HepG2 (cell line): ENCODE results near the gene TIMM17B. TPM values are rescaled to one million over a fixed set of nuclear protein-coding genes. Genes with fewer than 3 reads are reported as not detected.

Source experiments
- ATAC-seq: fragments of 200-7000 bp; cut with Tn5 transposase; 3 replicates; pipeline ENCODE4 v1.9.1; 2020; ENCODE audit warnings: mild to moderate bottlenecking, moderate library complexity
- BruUV-seq: library from RNA; stranded (reverse); fragments of 400-500 nt; replicated peaks from 2 replicates; lab custom pipeline; 2021; lab: Mats Ljungman, UMichigan
- CTCF ChIA-PET: fragments of 300-600 bp; formaldehyde crosslinking; extraction: SDS; loops from one replicate; lab custom pipeline; 2021; ENCODE audit warnings: low total read pairs, inconsistent platforms, low intra/inter-chr PET ratio; lab: Yijun Ruan, JAX
- POLR2A ChIA-PET: fragments of 350-600 bp; sonication (Branson Sonifier 250); formaldehyde crosslinking; loops from one replicate; lab custom pipeline; 2020; ENCODE audit warnings: antibody characterized with exemption, inconsistent platforms; lab: Yijun Ruan, JAX
- DNase-seq: peaks from one replicate; pipeline ENCODE4 v3.0.0-alpha.2; 2015; ENCODE audit warnings: low spot score
- FAIRE-seq: peaks from 3 replicates; lab custom pipeline; 2011; peaks lifted over from hg19 to GRCh38; lab: Jason Lieb, UNC
- H2AFZ ChIP-seq: one replicate; pipeline ENCODE4 v1.6.1; 2011; ENCODE audit warnings: low read length, inconsistent platforms
- H3K27ac ChIP-seq: fragments of 300-600 bp; 3 replicates; pipeline ENCODE4 v1.8.0; 2011; ENCODE audit warnings: mixed run types, mild to moderate bottlenecking, mixed read lengths, low read length, inconsistent platforms; ENCODE audit not compliant: insufficient read depth; ENCODE audit errors: extremely low read length
- H3K27me3 ChIP-seq, 2 experiments: fragments of 200-600 bp in 1 of 2; 2 replicates in 1 of 2; 3 replicates in 1 of 2; pipeline versions ENCODE4 v1.6.0 to v1.8.0; 2011; ENCODE audit warnings: low read length in 2 of 2, mild to moderate bottlenecking in 2 of 2, moderate library complexity in 2 of 2, inconsistent platforms in 1 of 2; ENCODE audit not compliant: insufficient read depth in 2 of 2, control insufficient read depth in 1 of 2
- H3K36me3 ChIP-seq, 2 experiments: fragments of 200-600 bp in 1 of 2; replicated peaks in 1 of 2; 2 replicates in 1 of 2; 3 replicates in 1 of 2; pipeline versions ENCODE4 v1.5.1 to v1.8.0; 2011; ENCODE audit warnings: low read length in 2 of 2, inconsistent platforms in 1 of 2; ENCODE audit not compliant: insufficient read depth in 2 of 2, control insufficient read depth in 1 of 2
- H3K4me1 ChIP-seq: 2 replicates; pipeline ENCODE4 v1.5.1; 2012; ENCODE audit warnings: low read length, inconsistent platforms; ENCODE audit not compliant: insufficient read depth
- H3K4me2 ChIP-seq: 2 replicates; pipeline ENCODE4 v1.6.0; 2011; ENCODE audit warnings: low read depth, low read length, inconsistent platforms
- H3K4me3 ChIP-seq, 3 experiments: fragments of 200-600 bp in 1 of 3; sonication (generic), shearing (Covaris generic) in 1 of 3; replicated peaks in 1 of 3; 2 replicates each; pipeline ENCODE4 v1.5.1; 2011 to 2016; ENCODE audit warnings: low read length in 3 of 3, inconsistent platforms in 2 of 3, low read depth in 2 of 3, mild to moderate bottlenecking in 2 of 3, control low read depth in 1 of 3, mixed read lengths in 1 of 3; ENCODE audit not compliant: insufficient read depth in 1 of 3
- H3K79me2 ChIP-seq: one replicate; pipeline ENCODE4 v1.6.1; 2011; ENCODE audit warnings: low read length, inconsistent platforms; ENCODE audit not compliant: insufficient read depth
- H3K9ac ChIP-seq: 2 replicates; pipeline ENCODE4 v1.6.0; 2011; ENCODE audit warnings: mild to moderate bottlenecking, low read depth, low read length, inconsistent platforms; ENCODE audit not compliant: insufficient read depth
- H3K9me3 ChIP-seq: 2 replicates; pipeline ENCODE4 v1.5.1; 2012; ENCODE audit warnings: mild to moderate bottlenecking, low read length
- H4K20me1 ChIP-seq: 2 replicates; pipeline ENCODE4 v1.6.0; 2011; ENCODE audit warnings: inconsistent platforms, mild to moderate bottlenecking, low read length, moderate library complexity; ENCODE audit not compliant: insufficient read depth
- ATF7 ChIP-seq, 2 experiments: fragments of 450-650 bp in 1 of 2; sonication (generic) in 1 of 2; formaldehyde crosslinking in 1 of 2; IDR thresholded peaks; 2 replicates each; pipeline versions ENCODE4 v1.4.0 to v1.6.1; 2016 to 2020; ENCODE audit warnings: antibody characterized with exemption in 1 of 2, mild to moderate bottlenecking in 1 of 2, missing genetic modification reagents in 1 of 2
- DBP ChIP-seq: sonication (generic); formaldehyde crosslinking; IDR thresholded peaks from 2 replicates; pipeline ENCODE4 v1.4.0; 2020; ENCODE audit warnings: missing genetic modification reagents; ENCODE audit errors: not compliant biosample characterization
- NBN ChIP-seq: fragments of 450-650 bp; conservative IDR thresholded peaks from 2 replicates; pipeline ENCODE4 v1.6.1; 2017
- NFE2L2 ChIP-seq: fragments of 150-350 bp; IDR thresholded peaks from 2 replicates; pipeline ENCODE4 v1.6.1; 2014; ENCODE audit warnings: low read length
- POLR2A ChIP-seq, 2 experiments: IDR thresholded peaks; 2 replicates each; pipeline ENCODE4 v1.6.1; 2011; ENCODE audit warnings: low read depth in 2 of 2, low read length in 2 of 2, mild to moderate bottlenecking in 1 of 2, moderate library complexity in 1 of 2; ENCODE audit not compliant: insufficient read depth in 1 of 2
- RBM22 ChIP-seq: fragments of 200-400 bp; formaldehyde crosslinking; optimal IDR thresholded peaks from 2 replicates; pipeline ENCODE3; 2017; ENCODE audit warnings: mild to moderate bottlenecking, low read length, moderate library complexity
- ZBTB10 ChIP-seq: sonication (generic); formaldehyde crosslinking; IDR thresholded peaks from 2 replicates; pipeline ENCODE4 v1.4.0; 2020; ENCODE audit warnings: missing genetic modification reagents, borderline replicate concordance
- ZBTB21 ChIP-seq: sonication (generic); formaldehyde crosslinking; IDR thresholded peaks from 2 replicates; pipeline ENCODE4 v1.4.0; 2020; ENCODE audit warnings: missing genetic modification reagents
- ZNF460 ChIP-seq: sonication (generic); formaldehyde crosslinking; IDR thresholded peaks from 2 replicates; pipeline ENCODE4 v1.5.1; 2020; ENCODE audit warnings: missing genetic modification reagents, mild to moderate bottlenecking, borderline replicate concordance
- ZNF468 ChIP-seq: sonication (generic); formaldehyde crosslinking; IDR thresholded peaks from 2 replicates; pipeline ENCODE4 v1.8.0; 2022; ENCODE audit warnings: mild to moderate bottlenecking, moderate library complexity, missing genetic modification reagents
- ZNF609 ChIP-seq: sonication (generic); formaldehyde crosslinking; IDR thresholded peaks from 2 replicates; pipeline ENCODE4 v1.4.0; 2020; ENCODE audit warnings: mild to moderate bottlenecking, missing genetic modification reagents, borderline replicate concordance
- ZNF740 ChIP-seq: sonication (generic); formaldehyde crosslinking; IDR thresholded peaks from 2 replicates; pipeline ENCODE4 v1.4.0; 2020; ENCODE audit warnings: missing genetic modification reagents
- WGBS: methylation state at CpG from one replicate; pipeline ENCODE4 v1.1.6; 2017; ENCODE audit warnings: low lambda C conversion rate; 5-methylcytosine and 5-hydroxymethylcytosine counted together
- in situ Hi-C: cut with HindIII; loops from 2 replicates; pipeline ENCODE4 v1.10.0; 2017; ENCODE audit warnings: low pct_unique_long_range_greater_than_20kb; ENCODE audit not compliant: extremely low pct_ligation_motif_present
- intact Hi-C: fragments of 100-400 bp; cut with micrococcal nuclease; formaldehyde crosslinking; loops from one replicate; pipeline ENCODE4 v1.10.0; 2022; ENCODE audit not compliant: unreplicated experiment
- polyA plus RNA-seq, 8 experiments: library from polyadenylated mRNA; depleted of rRNA in 3 of 8; stranded (reverse) in 7 of 8; unstranded in 1 of 8; fragments of >200 nt; fragmentation: Illumina TruSeq in 4 of 8; extraction: Trizol in 4 of 8; gene quantifications; 2 replicates each; pipeline versions ENCODE4 v1.2.1 to v1.2.3, GENCODE V29; 2011 to 2016; ENCODE audit warnings: low read depth in 4 of 8, missing spikeins in 1 of 8, mixed read lengths in 1 of 8; ENCODE audit not compliant: insufficient read depth in 1 of 8
- total RNA-seq, 5 experiments: library from RNA; depleted of rRNA; stranded (reverse); fragments of >200 nt; fragmentation: Illumina TruSeq; extraction: Trizol; gene quantifications; 2 replicates each; pipeline ENCODE4 v1.2.3, GENCODE V29; 2016; ENCODE audit warnings: low read depth in 1 of 5

The TIMM17B gene
- total and polyA plus RNA-seq, 2 of the 13 experiments (the other 11 are each of a cell fraction or from before 2014, with no cell fraction given) = 56.0 to 72.5 TPM

- BruUV-seq = no TSS peak
- no peaks in the 10 kb centered on the region for H3K27me3 ChIP-seq
- in situ Hi-C loops = no loop called here
- TF ChIP-seq NBN (no peak), ZNF468 (CRISPR knock-in tag) (no peak), POLR2A (IDR thresholded peaks at IDR 0.05; ENCODE audit: insufficient read depth in 1 of 2, low read depth in 2 of 2, low read length in 2 of 2) (no peak), ZNF460 (no peak), ZNF740 (CRISPR knock-in tag) (no peak), NFE2L2 (no peak), ATF7 (IDR thresholded peaks at IDR 0.05) (no peak), ATF7 (CRISPR knock-in tag; IDR thresholded peaks at IDR 0.05) (no peak), ZBTB21 (CRISPR knock-in tag) (no peak), DBP (CRISPR knock-in tag) (no peak), RBM22 (no peak), ZBTB10 (CRISPR knock-in tag) (no peak), ZNF609 (no peak)
- DNase-seq (no peak), FAIRE-seq (no peak), ATAC-seq (no peak)
- peaks cover 40% of the 10 kb centered on the region for H3K4me1 ChIP-seq
- H3K9me3 ChIP-seq = no peaks in the 10 kb centered on the region
- intact Hi-C loops = no loop called here
- peaks cover 0 to 6% of the 10 kb centered on the region in 2 experiments; a peak in 1 of 5 replicates for H3K36me3 ChIP-seq
- H3K79me2 ChIP-seq = peaks cover 29% of the 10 kb centered on the region
- H3K27ac ChIP-seq = no peak overlapping the region
- no peak overlapping the region for H3K9ac ChIP-seq
- POLR2A ChIA-PET = no interaction called here
- H3K4me3 ChIP-seq = no peak overlapping the region
- CTCF ChIA-PET = no interaction called here
- H3K4me2 ChIP-seq = no peak overlapping the region
- no peaks in the 10 kb centered on the region; the same call in 1 of the 2 replicates for H4K20me1 ChIP-seq
- no peak overlapping the region for H2AFZ ChIP-seq
- WGBS = 93% methylated on average over 5 of the region's 6 CpGs
Observed at GRCh38 chrX:48894891-48895290, 2.7 kb downstream of the TIMM17B start.
